Measurements from ENCODE around the gene STPG3.

The STPG3 gene

DNA sequence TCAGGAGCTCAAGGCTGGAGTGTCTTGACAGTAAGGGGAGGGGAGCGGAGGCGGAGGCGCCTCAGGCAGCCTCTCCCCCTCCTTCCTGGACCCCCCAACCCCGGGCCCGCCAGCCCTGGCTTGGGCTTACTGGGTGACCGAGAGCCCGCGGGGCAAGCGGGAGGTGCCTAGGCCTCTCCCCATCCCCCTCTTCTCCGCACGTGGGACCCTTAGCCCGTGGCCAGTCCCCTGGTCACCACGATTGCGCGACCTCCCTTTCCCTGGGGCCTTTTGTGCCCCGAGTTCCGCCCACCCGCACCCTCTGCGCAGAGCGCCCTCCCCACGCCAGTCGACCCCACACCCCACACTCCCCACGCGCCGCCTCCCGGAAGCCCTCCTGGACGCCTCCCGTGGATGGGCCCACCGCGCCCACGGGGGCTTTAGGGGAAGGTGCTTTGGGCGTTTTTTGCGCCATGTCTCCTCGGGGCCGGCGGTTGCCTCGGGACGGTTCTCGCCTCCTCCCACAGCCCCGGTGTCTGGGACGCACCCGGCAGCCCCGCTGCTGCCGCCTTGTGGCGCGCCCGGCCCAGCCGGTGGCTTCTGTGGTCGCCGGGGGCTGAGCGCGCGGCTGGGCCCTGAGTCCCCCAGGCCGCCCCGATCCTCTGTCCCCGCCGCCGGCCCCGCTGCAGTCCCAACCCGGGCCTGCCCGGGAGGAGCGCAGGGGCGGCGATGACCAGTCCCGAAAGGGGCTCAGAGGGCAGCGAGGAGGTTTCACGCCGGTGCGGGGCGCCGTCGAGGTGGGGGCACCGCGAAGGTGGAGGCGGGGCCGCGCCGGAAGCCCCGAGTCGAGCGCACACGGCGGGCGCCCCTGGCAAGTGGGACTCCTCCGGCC, 29.6 kb downstream of the STPG3 start:
- Histone ChIP-seq H3K4me3 (ENCODE audit: low read length) (no peak overlapping the region), H3K9ac (ENCODE audit: low read length) (no peak overlapping the region), H3K27me3 (ENCODE audit: control insufficient read depth, insufficient read depth, low read length) (no peaks in the 10 kb centered on the region), H3K36me3 (ENCODE audit: control insufficient read depth, insufficient read depth, low read length) (peaks cover 3% of the 10 kb centered on the region), H3K4me1 (ENCODE audit: control insufficient read depth, insufficient read depth, low read length) (peaks cover 5% of the 10 kb centered on the region), H3K27ac (ENCODE audit: low read depth, low read length) (no peak overlapping the region)

- peaks cover 3% of the 10 kb centered on the region for H3K36me3 ChIP-seq (ENCODE audit: control insufficient read depth, insufficient read depth, low read length)
- no peak overlapping the region for H3K9ac ChIP-seq (ENCODE audit: low read length)
- H3K4me3 ChIP-seq (ENCODE audit: low read length), result no peak overlapping the region
- H3K4me1 ChIP-seq (ENCODE audit: control insufficient read depth, insufficient read depth, low read length), result peaks cover 3% of the 10 kb centered on the region
- no peak overlapping the region for H3K27ac ChIP-seq (ENCODE audit: low read depth, low read length)
- H3K27me3 ChIP-seq (ENCODE audit: control insufficient read depth, insufficient read depth, low read length), result no peaks in the 10 kb centered on the region
Measured at GRCh38 chr9:137281345-137282116, 30.4 kb downstream of the STPG3 start.

DNA sequence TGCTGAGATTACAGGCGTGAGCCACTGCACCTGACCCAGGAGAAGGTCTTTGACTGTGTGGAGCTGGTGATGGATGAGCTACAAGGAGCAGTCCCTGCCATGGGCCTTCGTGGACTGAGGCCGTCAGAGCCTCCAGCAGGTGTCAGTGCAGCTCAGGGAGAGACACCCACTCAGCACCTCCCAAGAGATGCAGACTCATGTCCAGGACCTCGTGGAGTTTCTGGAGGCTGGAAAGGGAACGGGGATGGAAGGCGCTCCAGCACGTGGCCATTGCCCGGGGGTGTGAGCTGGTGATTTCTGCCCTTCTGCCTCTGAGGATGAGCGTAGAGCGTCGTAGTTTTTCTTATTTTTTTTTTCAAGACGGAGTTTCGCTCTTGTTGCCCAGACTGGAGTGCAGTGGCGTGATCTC, 35.9 kb downstream of the STPG3 start:
- Histone ChIP-seq H3K27ac (ENCODE audit: low read depth, low read length) (no peak overlapping the region), H3K36me3 (ENCODE audit: control insufficient read depth, insufficient read depth, low read length) (no peaks in the 10 kb centered on the region), H3K9ac (ENCODE audit: low read length) (no peak overlapping the region), H3K4me1 (ENCODE audit: control insufficient read depth, insufficient read depth, low read length) (no peaks in the 10 kb centered on the region), H3K27me3 (ENCODE audit: control insufficient read depth, insufficient read depth, low read length) (no peaks in the 10 kb centered on the region), H3K4me3 (ENCODE audit: low read length) (no peak overlapping the region)

- H3K9ac ChIP-seq (ENCODE audit: low read length), result no peak overlapping the region
- no peak overlapping the region for H3K27ac ChIP-seq (ENCODE audit: low read depth, low read length)
Measured at GRCh38 chr9:137293094-137293481, 42.0 kb downstream of the STPG3 start.

DNA sequence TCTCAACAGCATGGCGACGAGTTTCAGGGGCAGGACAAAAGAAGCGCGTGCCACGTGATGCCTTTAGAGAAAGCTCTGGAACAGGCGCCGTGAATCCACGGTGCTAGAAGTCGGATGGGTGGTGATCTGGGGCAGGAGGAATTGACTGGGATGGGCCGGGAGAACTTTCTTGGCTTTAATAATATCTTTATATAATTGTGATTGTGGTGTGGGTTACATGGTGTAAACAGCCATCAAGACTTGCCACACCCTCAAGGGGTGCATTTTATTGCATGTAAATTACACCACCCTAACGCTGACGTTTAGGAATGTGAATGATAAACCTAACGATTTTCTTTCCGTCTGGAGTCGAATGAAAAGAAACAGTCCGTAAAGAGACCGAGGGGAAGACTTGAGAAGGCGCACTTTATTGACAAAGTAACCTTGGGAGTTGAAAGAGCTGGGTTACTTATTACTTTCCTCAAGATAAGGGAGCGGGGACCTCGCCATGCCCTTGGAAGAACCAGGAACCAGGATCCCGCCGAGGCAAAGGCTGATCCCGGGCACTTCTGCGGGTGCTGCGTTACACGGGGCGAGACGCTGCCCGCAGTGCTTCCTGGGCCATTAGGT, 42.5 kb downstream of the STPG3 start:
- H3K4me3 ChIP-seq (ENCODE audit: low read length), result no peak overlapping the region
- H3K27me3 ChIP-seq (ENCODE audit: control insufficient read depth, insufficient read depth, low read length), result peaks cover 18% of the 10 kb centered on the region
- no peak overlapping the region for H3K27ac ChIP-seq (ENCODE audit: low read depth, low read length)
- H3K9ac ChIP-seq (ENCODE audit: low read length), result no peak overlapping the region
- no peaks in the 10 kb centered on the region for H3K36me3 ChIP-seq (ENCODE audit: control insufficient read depth, insufficient read depth, low read length)
- H3K4me1 ChIP-seq (ENCODE audit: control insufficient read depth, insufficient read depth, low read length), result no peaks in the 10 kb centered on the region

More at GRCh38 chr9:137293094-137293481, 42.0 kb downstream of the STPG3 start:
- peaks cover 13% of the 10 kb centered on the region for H3K27me3 ChIP-seq (ENCODE audit: control insufficient read depth, insufficient read depth, low read length)
- H3K4me1 ChIP-seq (ENCODE audit: control insufficient read depth, insufficient read depth, low read length), result no peaks in the 10 kb centered on the region
- H3K4me3 ChIP-seq (ENCODE audit: low read length), result no peak overlapping the region
- no peaks in the 10 kb centered on the region for H3K36me3 ChIP-seq (ENCODE audit: control insufficient read depth, insufficient read depth, low read length)

DNA sequence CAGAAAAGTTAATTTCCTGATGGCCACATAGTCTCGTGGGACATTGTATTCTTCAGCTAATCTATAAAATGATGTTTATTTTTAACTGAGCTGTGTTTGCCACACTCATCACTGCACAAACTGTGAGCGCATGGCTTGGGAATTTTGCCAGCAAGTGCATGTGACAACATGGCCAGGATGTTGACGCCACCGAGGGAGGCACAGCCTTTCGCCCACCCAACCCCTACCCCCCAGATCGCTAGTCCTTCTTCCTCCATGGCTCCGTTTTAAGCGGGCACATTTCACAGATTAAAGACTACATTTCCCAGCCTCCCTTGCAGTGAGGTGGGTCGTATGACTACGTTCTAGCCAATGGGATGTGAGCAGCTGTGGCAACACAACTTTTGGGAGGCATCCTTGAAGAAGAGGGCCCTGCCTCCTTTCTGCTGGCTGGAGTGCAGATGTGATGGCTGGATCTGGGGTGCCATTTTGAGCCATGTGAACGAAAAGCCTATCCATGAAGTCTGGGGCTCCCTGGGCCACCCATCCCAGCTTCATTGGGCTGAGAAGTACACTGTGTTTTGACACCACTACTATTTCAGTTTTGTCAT, 43.1 kb downstream of the STPG3 start:
- peaks cover 24% of the 10 kb centered on the region for H3K27me3 ChIP-seq (ENCODE audit: control insufficient read depth, insufficient read depth, low read length)

GRCh38 chr9:137294681-137295237, 43.7 kb downstream of the STPG3 start:
- Histone ChIP-seq H3K27ac (ENCODE audit: low read depth, low read length) (no peak overlapping the region), H3K4me3 (ENCODE audit: low read length) (no peak overlapping the region), H3K36me3 (ENCODE audit: control insufficient read depth, insufficient read depth, low read length) (no peaks in the 10 kb centered on the region), H3K4me1 (ENCODE audit: control insufficient read depth, insufficient read depth, low read length) (no peaks in the 10 kb centered on the region), H3K27me3 (ENCODE audit: control insufficient read depth, insufficient read depth, low read length) (peaks cover 26% of the 10 kb centered on the region), H3K9ac (ENCODE audit: low read length) (no peak overlapping the region)

More for the DNA sequence above, 43.1 kb downstream of the STPG3 start:
- Histone ChIP-seq H3K27ac (ENCODE audit: low read depth, low read length) (no peak overlapping the region), H3K4me1 (ENCODE audit: control insufficient read depth, insufficient read depth, low read length) (no peaks in the 10 kb centered on the region), H3K4me3 (ENCODE audit: low read length) (no peak overlapping the region), H3K36me3 (ENCODE audit: control insufficient read depth, insufficient read depth, low read length) (no peaks in the 10 kb centered on the region), H3K9ac (ENCODE audit: low read length) (no peak overlapping the region)

- no peaks in the 10 kb centered on the region for H3K4me1 ChIP-seq (ENCODE audit: control insufficient read depth, insufficient read depth, low read length)
- no peak overlapping the region for H3K27ac ChIP-seq (ENCODE audit: low read depth, low read length)
- no peak overlapping the region for H3K4me3 ChIP-seq (ENCODE audit: low read length)
- no peaks in the 10 kb centered on the region for H3K36me3 ChIP-seq (ENCODE audit: control insufficient read depth, insufficient read depth, low read length)
- peaks cover 26% of the 10 kb centered on the region for H3K27me3 ChIP-seq (ENCODE audit: control insufficient read depth, insufficient read depth, low read length)
- H3K9ac ChIP-seq (ENCODE audit: low read length), result no peak overlapping the region
Measured at GRCh38 chr9:137295238-137295811, 44.2 kb downstream of the STPG3 start.

DNA sequence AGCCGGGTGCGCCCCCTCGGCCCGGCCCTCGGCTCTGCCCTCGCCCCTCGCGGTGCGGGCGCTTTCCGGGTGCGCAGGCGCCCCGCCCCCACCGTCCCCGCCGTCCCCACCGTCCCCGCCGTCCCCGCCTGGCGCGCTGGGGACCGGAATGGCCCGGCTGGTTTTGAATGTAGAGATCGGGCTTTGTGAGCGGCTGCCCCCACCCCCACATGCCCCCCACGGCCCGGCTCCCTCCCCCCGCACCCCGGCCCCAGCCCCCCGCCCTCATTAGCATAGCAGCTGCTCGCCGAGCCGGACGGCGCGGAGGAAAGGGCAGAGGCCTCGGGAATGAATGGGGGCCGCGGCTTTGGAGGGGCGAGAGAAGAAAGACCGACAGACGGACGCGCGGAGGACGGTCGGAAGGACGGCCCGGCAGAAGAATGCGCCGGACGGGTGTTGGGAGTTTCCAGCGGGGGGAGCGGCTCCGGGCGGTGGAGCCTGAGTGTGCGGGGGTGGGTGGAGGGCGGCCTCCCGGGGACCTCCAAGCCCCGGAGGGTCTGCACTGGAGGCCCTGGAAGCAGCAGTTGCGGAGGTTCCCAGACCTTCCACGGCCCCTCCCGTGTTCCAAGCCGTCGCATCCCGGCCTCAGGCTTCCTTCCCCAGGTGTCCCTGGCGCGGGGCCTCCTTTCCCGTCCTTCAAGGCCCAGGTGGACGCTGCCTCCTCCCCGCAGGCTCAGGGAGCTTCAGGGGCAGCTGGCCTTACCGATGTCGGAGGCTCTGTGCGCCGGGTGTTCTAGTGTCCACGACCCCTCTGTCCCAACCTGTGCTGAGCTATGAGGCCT, 45.0 kb downstream of the STPG3 start:
- H3K4me1 ChIP-seq (ENCODE audit: control insufficient read depth, insufficient read depth, low read length), result no peaks in the 10 kb centered on the region
- H3K4me3 ChIP-seq (ENCODE audit: low read length), result peak overlapping the region; percentile 47
- no peaks in the 10 kb centered on the region for H3K36me3 ChIP-seq (ENCODE audit: control insufficient read depth, insufficient read depth, low read length)
- peak overlapping the region; percentile 30 for H3K27ac ChIP-seq (ENCODE audit: low read depth, low read length)
- peaks cover 26% of the 10 kb centered on the region for H3K27me3 ChIP-seq (ENCODE audit: control insufficient read depth, insufficient read depth, low read length)
- H3K9ac ChIP-seq (ENCODE audit: low read length), result peak overlapping the region; percentile 78

DNA sequence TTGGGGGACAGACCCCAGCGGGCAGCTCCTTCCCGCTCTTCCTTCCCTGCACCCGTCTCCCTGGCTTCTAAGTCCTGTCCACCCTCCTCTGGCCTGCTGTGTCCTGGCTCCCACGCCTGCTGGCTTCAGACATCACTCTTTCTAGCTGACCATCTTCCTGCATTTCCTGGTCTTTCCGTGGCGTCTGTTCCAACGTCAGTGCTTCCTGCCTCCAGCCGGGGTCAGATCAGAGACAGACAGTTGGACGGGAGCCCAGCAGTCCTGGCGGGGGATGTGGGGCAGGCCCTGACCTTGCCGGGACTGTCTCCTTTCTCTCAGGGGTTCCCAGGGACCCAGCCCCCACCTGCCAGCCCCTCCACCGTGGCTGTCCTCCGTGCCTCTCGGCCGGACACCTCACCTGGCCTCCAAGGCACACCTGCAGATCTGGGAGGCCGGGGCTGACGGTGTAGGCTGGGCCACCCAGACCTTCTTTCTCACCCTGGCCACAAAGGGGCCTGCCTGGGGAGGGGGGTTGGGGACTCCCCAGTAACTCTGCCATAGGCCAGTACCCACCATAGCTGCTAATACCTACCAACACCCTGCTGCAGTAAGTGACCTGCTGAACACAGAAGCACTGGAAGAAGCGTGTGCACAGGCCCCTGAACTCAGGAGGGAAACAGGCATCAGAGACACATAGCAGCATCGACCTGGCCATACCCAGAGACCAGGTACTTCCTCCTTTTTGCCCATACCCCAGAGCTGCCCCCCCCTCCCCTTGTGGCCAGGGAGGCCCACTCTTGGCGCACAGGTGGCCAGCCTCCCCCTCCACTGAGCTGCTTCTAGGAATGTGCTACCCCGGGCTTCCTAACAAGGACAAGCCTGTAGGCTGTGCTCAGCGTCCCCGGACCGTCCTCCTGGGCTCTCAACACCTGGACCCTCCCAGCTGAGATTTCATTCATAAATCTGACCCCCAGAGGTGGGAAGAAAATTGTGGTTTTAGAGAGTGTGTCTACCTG, 45.9 kb downstream of the STPG3 start:
- H3K27ac ChIP-seq (ENCODE audit: low read depth, low read length), result peak overlapping the region; percentile 30
- no peaks in the 10 kb centered on the region for H3K36me3 ChIP-seq (ENCODE audit: control insufficient read depth, insufficient read depth, low read length)
- H3K4me1 ChIP-seq (ENCODE audit: control insufficient read depth, insufficient read depth, low read length), result no peaks in the 10 kb centered on the region
- H3K27me3 ChIP-seq (ENCODE audit: control insufficient read depth, insufficient read depth, low read length), result peaks cover 26% of the 10 kb centered on the region
- H3K9ac ChIP-seq (ENCODE audit: low read length), result peak overlapping the region; percentile 78
- H3K4me3 ChIP-seq (ENCODE audit: low read length), result peak overlapping the region; percentile 47
